ENCODE data around the gene BRAT1.

Gene BRAT1

GRCh38 chr7:2523941-2524807 lies 31.1 kb downstream of the BRAT1 start:
- DNase-seq = no peak

- DNase-seq = peak; percentile 67
Measured at GRCh38 chr7:2523461-2523936, 31.8 kb downstream of the BRAT1 start.

- DNase-seq = peak; percentile 69
Measured at GRCh38 chr7:2522780-2523433, 32.4 kb downstream of the BRAT1 start.

DNA sequence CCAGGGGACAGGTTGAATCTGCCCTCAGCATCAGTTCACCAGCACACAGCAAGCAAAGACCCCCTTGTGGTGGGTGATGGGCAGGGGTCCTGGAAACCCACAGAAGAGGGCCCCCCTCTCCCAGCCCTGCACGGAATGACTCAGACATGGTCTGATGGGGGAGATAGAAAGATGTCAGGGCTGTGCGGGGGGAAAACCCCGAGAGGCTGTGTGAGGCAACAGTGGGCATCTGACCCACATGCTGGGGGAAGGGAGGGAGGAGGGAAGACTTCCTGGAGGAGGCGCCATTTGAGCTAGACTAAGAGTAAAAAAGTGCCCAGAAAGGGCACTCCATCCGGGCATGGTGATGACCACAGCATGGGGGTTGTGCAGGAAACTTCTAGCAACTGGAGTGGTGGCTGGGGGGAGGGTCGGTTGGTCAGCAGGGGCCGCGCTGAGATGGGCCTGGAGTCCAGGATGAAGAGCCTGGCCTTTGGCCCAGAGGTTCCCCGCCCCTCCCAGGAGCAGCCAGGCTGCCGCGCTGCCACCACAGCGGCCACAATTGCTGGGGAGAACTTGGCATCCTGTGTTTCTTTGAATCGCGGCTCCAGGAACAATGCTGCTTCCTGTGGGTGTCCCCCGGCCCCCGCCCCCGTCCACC lies 33.3 kb downstream of the BRAT1 start:
- DNase-seq = no peak

- no peak for DNase-seq
Measured at GRCh38 chr7:2521341-2521745, 34.0 kb downstream of the BRAT1 start.

DNA sequence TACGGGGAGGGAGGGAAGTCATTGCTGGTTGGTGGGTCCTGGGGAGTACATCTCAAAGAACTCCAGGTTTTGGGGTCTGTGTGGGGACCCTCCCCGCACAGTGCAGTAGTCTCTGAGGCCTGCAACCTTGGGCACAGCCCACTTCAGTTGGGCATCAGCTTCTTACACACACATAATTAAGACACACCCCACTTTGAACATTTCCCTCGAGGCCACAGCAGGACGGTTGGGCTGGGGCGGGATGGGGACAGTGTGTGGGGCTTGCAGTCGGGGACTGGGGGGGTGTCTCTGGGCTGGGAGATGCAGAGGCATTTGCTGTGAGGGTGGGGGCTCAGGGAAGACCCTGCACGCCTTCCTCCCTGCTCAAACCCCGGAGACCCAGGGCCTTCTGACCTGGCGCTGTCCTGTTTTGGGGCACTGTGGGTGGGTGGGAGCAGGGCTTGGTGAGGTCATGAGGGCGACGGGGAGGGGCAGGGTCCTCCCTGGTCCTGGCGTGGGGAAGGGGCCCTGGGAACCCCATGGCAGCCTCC lies 34.5 kb downstream of the BRAT1 start:
- DNase-seq = no peak

GRCh38 chr7:2520131-2520760 lies 35.1 kb downstream of the BRAT1 start:
- DNase-seq = no peak

DNA sequence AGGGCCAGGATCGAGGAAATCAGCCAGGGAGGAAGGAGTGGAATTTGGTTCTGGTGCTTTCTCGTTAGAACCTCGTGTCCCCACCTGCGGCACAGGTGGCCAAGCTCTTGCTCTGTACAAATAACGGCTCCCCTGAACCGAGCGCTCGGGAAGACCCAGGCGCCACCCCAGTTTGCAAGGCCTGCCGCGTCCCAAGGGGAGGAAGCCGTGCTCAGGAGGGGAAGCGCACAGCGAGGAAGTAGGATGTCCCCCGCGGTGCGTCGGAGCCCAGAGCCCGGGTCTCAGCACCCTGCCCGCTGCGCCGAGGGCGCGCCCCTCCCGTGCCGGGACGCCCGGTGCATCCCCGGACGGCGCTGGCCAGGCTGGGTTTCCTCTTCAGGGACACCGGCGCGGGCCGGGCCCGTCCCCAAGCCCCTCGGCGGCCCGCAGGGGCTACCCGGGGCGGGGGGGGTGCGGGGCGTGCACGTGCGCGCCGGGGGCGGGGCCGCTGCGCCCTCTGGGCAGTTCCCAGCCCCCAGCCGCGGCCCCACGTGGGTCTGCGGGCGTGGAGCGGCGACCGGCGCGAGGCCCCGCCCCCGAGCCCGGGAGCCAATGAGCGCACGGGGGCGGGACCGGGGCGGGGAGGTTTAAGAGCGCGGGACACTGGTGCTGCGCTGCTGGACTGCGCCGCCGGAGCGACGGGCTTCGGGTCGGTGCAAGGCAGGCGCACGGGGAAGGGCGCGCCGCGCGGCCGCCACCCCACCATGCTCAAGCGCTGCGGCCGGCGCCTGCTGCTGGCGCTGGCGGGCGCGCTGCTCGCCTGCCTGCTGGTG lies 36.0 kb downstream of the BRAT1 start, which contains the start of gene LFNG:
LFNG (plus strand) TSS at position 656 of the 812 bp plus-strand sequence; CDS start at position 744, 88 bp downstream.
- DNase-seq = peak; percentile 88

- DNase-seq = no peak
Measured at GRCh38 chr7:2518737-2519118, 36.6 kb downstream of the BRAT1 start.

GRCh38 chr7:2517678-2518507 lies 37.4 kb downstream of the BRAT1 start:
- DNase-seq = no peak

DNA sequence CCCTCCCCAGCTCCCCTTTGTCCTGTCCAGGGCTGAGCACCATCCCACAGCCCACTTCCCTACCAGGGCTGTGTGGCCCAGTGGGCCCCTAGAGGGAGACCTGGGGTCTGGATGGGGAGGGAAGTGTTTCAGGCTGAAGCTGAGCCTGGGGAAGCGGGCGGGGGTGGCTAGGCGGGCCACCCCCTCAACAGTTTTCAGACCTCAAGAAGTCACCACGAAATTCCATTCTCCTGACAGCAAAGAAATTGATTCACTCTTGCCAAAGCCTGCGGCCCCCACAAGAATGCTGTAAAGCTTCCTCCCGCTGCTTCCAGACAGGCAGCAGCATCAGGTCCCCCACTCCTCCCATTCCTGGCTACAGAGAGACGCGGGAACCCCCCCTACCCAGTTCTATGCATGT lies 38.3 kb downstream of the BRAT1 start:
- DNase-seq = no peak

GRCh38 chr7:2516194-2516555 lies 39.1 kb downstream of the BRAT1 start:
- no peak for DNase-seq

- no peak for DNase-seq
Measured at GRCh38 chr7:2515424-2516193, 39.7 kb downstream of the BRAT1 start.

- DNase-seq = no peak
Measured at GRCh38 chr7:2514473-2515423, 40.6 kb downstream of the BRAT1 start.

DNA sequence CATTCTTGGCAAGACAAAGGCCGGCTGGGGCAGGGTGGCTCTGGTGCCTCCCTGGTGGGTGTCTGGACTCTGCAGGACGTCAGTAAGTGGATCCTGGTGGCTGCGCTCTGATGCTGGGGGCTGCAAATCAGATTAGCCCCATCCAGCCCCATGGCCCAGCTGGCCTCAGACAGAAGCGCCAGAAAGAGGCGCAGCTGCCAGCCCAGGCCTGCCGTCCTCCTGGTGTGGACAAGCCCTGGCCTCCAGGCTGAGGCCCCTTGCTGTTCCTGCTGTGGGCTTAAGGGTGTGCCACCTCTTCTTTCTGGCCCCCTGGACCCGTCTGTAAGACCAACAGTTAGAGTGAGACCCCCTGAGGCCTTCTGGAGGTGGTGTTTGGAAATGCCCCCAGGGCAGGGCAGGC lies 41.6 kb downstream of the BRAT1 start:
- no peak for DNase-seq

- DNase-seq = no peak
Measured at GRCh38 chr7:2512713-2513112, 42.6 kb downstream of the BRAT1 start.

DNA sequence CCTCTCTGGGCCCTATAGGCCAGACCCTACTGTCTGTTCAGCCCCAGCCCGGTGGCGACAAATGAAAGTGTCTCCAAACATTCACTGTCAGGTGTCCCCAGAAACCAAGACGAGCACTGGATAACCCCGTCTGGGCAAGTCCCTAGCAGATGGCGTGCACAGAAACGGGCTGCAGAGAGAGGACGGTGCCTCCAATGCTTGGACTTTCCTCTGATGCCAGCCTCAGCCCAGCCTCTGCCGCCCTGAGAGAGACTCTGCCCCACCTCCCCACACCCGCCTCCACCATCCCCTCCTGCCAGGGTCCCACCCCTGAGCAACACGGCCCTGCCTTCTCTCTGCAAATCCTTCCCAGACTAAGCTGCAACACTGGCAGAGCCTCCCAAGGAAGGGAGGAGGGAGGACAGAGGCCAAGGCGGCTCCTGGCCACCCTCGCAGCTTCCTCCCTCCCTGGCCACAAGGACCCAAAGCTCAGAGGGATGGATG lies 43.1 kb downstream of the BRAT1 start:
- DNase-seq = no peak

- no peak for DNase-seq
Measured at GRCh38 chr7:2511769-2512168, 43.6 kb downstream of the BRAT1 start.

All from right kidney (tissue), 1 donor.